CD14-positive monocyte (primary cell): ENCODE measurements around the gene JCHAIN. TPM values are rescaled to one million over a fixed set of nuclear protein-coding genes. Genes with fewer than 3 reads are reported as not detected.

Experiments
- DNase-seq, 3 donors: peaks; one replicate each; pipeline ENCODE4 v3.0.0-alpha.2; 2011 to 2022
- H2AFZ ChIP-seq: 2 replicates; pipeline ENCODE4 v1.6.0; 2012; ENCODE audit warnings: mild to moderate bottlenecking, low read depth, low read length, inconsistent platforms; ENCODE audit not compliant: insufficient read depth, poor library complexity, severe bottlenecking
- H3K27ac ChIP-seq, 2 donors: 1 replicate in 1 of 2; 2 replicates in 1 of 2; pipeline ENCODE4 v1.5.1; 2012 to 2013; ENCODE audit warnings: low read length in 2 of 2, control low read depth in 1 of 2, inconsistent platforms in 1 of 2, low read depth in 1 of 2, mild to moderate bottlenecking in 1 of 2
- H3K27me3 ChIP-seq, 2 donors: one replicate each; pipeline versions ENCODE4 v1.6.0 to v1.6.1; 2011 to 2013; ENCODE audit warnings: low read length in 2 of 2; ENCODE audit not compliant: control insufficient read depth in 2 of 2, insufficient read depth in 2 of 2
- H3K36me3 ChIP-seq, 2 donors: replicated peaks in 1 of 2; 1 replicate in 1 of 2; 2 replicates in 1 of 2; pipeline versions ENCODE4 v1.5.1 to v1.6.1; 2012 to 2013; ENCODE audit warnings: low read length in 2 of 2, control low read depth in 1 of 2, inconsistent platforms in 1 of 2, mild to moderate bottlenecking in 1 of 2; ENCODE audit not compliant: insufficient read depth in 2 of 2, control insufficient read depth in 1 of 2
- H3K4me1 ChIP-seq, 2 donors: 1 replicate in 1 of 2; 2 replicates in 1 of 2; pipeline versions ENCODE4 v1.5.1 to v1.6.1; 2012 to 2013; ENCODE audit warnings: low read length in 2 of 2, control low read depth in 1 of 2, inconsistent platforms in 1 of 2, mild to moderate bottlenecking in 1 of 2, moderate library complexity in 1 of 2; ENCODE audit not compliant: insufficient read depth in 2 of 2, control insufficient read depth in 1 of 2
- H3K4me2 ChIP-seq: replicated peaks from 2 replicates; pipeline ENCODE3; 2012; ENCODE audit warnings: low read length, moderate library complexity, mild to moderate bottlenecking; ENCODE audit not compliant: poor library complexity, severe bottlenecking; ENCODE audit errors: extremely low read depth
- H3K4me3 ChIP-seq, 3 experiments: fragments of 200-600 bp in 1 of 3; sonication (generic) in 1 of 3; replicated peaks in 1 of 3; 1 replicate in 2 of 3; 2 replicates in 1 of 3; pipeline ENCODE4 v1.5.1; 2011 to 2013; ENCODE audit warnings: low read length in 3 of 3, mild to moderate bottlenecking in 3 of 3, control low read depth in 2 of 3, low read depth in 2 of 3, inconsistent platforms in 1 of 3, moderate library complexity in 1 of 3
- H3K79me2 ChIP-seq: 2 replicates; pipeline ENCODE4 v1.6.0; 2012; ENCODE audit warnings: mild to moderate bottlenecking, control low read depth, inconsistent platforms, low read length, moderate library complexity; ENCODE audit not compliant: insufficient read depth
- H3K9ac ChIP-seq: 2 replicates; pipeline ENCODE4 v1.6.0; 2017; ENCODE audit warnings: low read length, mild to moderate bottlenecking; ENCODE audit not compliant: insufficient read depth, poor library complexity, severe bottlenecking
- H3K9me3 ChIP-seq, 2 donors: replicated peaks in 1 of 2; 1 replicate in 1 of 2; 2 replicates in 1 of 2; pipeline versions ENCODE4 v1.5.1 to v1.6.1; 2012 to 2013; ENCODE audit warnings: low read length in 2 of 2, control low read depth in 1 of 2; ENCODE audit not compliant: control insufficient read depth in 1 of 2, insufficient read depth in 1 of 2
- H4K20me1 ChIP-seq: 2 replicates; pipeline ENCODE4 v1.6.0; 2012; ENCODE audit warnings: mild to moderate bottlenecking, low read length, control low read depth, moderate library complexity; ENCODE audit not compliant: insufficient read depth
- H3K27ac Mint-ChIP-seq, 7 donors: one replicate each; pipeline ENCODE4 v1.8.0; 2020; ENCODE audit warnings: mild to moderate bottlenecking in 7 of 7, mixed read lengths in 7 of 7, moderate library complexity in 6 of 7, inconsistent platforms in 2 of 7
- H3K27me3 Mint-ChIP-seq, 3 donors: one replicate each; pipeline ENCODE4 v1.8.0; 2021 to 2022; ENCODE audit warnings: low read depth in 3 of 3, mild to moderate bottlenecking in 3 of 3, mixed read lengths in 3 of 3, moderate library complexity in 3 of 3, inconsistent platforms in 1 of 3
- H3K36me3 Mint-ChIP-seq, 2 donors: one replicate each; pipeline ENCODE4 v1.8.0; 2020; ENCODE audit warnings: mixed read lengths in 2 of 2, inconsistent platforms in 1 of 2, mild to moderate bottlenecking in 1 of 2
- H3K4me1 Mint-ChIP-seq: one replicate; pipeline ENCODE4 v1.8.0; 2020; ENCODE audit warnings: mild to moderate bottlenecking, mixed read lengths
- H3K4me3 Mint-ChIP-seq, 2 donors: one replicate each; pipeline ENCODE4 v1.8.0; 2020; ENCODE audit warnings: mild to moderate bottlenecking in 2 of 2, mixed read lengths in 2 of 2, moderate library complexity in 1 of 2
- H3K9me3 Mint-ChIP-seq, 7 donors: one replicate each; pipeline ENCODE4 v1.8.0; 2020 to 2022; ENCODE audit warnings: mixed read lengths in 7 of 7, mild to moderate bottlenecking in 6 of 7, moderate library complexity in 6 of 7, inconsistent platforms in 2 of 7
- CTCF ChIP-seq: fragments of 200-600 bp; IDR thresholded peaks from one replicate; pipeline ENCODE4 v1.8.0; 2022; ENCODE audit warnings: antibody characterized with exemption, mild to moderate bottlenecking
- WGBS: methylation state at CpG from one replicate; pipeline ENCODE4 v1.1.5; 2013; ENCODE audit warnings: missing lambda C conversion rate; ENCODE audit not compliant: insufficient coverage; 5-methylcytosine and 5-hydroxymethylcytosine counted together
- intact Hi-C, 2 donors: fragments of 100-400 bp; cut with micrococcal nuclease; formaldehyde crosslinking; loops; one replicate each; pipeline versions ENCODE4 v1.15.0 to v1.15.1; 2023
- polyA plus RNA-seq, 3 donors: library from polyadenylated mRNA; depleted of rRNA in 1 of 3; unstranded in 2 of 3; stranded (reverse) in 1 of 3; fragments of 300-500 nt in 2 of 3; fragments of >200 nt in 1 of 3; fragmentation: Illumina TruSeq in 2 of 3; gene quantifications; 1 replicate in 2 of 3; 2 replicates in 1 of 3; pipeline ENCODE4 v1.2.3, GENCODE V29; 2012 to 2021

JCHAIN gene
- polyA plus RNA-seq, 3 donors = 0.41 to 6.0 (median 1.9) TPM

DNA sequence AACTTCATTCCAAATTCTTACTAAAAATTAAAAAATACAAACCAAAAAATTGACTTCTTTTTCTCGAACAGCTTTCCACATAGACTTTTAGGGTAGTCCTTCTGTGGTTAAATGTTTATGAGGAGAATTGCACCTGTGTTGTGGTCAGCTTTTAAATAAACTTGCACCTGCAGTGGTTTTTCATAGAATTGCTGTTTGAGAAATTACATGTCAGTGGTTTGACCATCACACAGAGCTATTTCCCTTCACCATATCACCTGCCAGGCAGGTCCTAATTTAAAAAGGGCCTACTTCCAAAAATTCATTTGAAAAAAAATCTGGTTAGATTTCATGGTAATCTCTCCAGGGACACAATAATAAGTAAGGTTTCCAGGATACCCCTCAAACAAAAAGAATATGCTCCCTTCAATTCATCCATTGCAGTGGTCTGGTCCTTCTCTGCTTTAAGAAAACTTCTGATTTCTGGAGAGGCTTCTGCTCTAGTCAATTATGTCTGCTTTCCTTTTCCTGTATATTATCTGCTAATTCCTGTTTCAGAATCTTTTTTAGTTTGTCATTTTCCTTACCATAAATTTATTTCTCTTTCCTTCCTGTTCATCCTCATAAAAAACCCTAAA lies 12.2 kb upstream of the JCHAIN start:
- H3K27me3 Mint-ChIP-seq = peaks cover 0 to 2% (median 1%) of the 10 kb centered on the region in 3 donors
- intact Hi-C loops = no loop called here
- no peak overlapping the region for H3K4me3 ChIP-seq
- no peaks in the 10 kb centered on the region for H3K9me3 ChIP-seq
- H3K36me3 Mint-ChIP-seq = no peaks in the 10 kb centered on the region
- no peak for TF ChIP-seq CTCF
- no peaks in the 10 kb centered on the region for H4K20me1 ChIP-seq
- no peak overlapping the region for H3K4me2 ChIP-seq
- no peaks in the 10 kb centered on the region for H3K36me3 ChIP-seq
- peaks cover 0 to 1% (median 0%) of the 10 kb centered on the region in 7 donors for H3K9me3 Mint-ChIP-seq
- no peaks in the 10 kb centered on the region for H3K79me2 ChIP-seq
- H3K27ac Mint-ChIP-seq = no peak overlapping the region
- WGBS = no CpG with 5 or more reads among the region's 1 CpG
- H3K27ac ChIP-seq = no peak overlapping the region
- no peaks in the 10 kb centered on the region for H3K4me1 Mint-ChIP-seq
- no peak overlapping the region for H2AFZ ChIP-seq
- no peak overlapping the region for H3K9ac ChIP-seq
- no peak overlapping the region for H3K4me3 Mint-ChIP-seq
- no peak for DNase-seq
- H3K4me1 ChIP-seq = no peaks in the 10 kb centered on the region
- no peaks in the 10 kb centered on the region for H3K27me3 ChIP-seq

GRCh38 chr4:70676554-70677090 lies 10.3 kb upstream of the JCHAIN start:
- H3K9me3 Mint-ChIP-seq = peaks cover 0 to 2% (median 0%) of the 10 kb centered on the region in 7 donors
- no peak for TF ChIP-seq CTCF
- Histone ChIP-seq H3K36me3 (no peaks in the 10 kb centered on the region), H3K4me1 (no peaks in the 10 kb centered on the region), H3K27ac (no peak overlapping the region), H2AFZ (no peak overlapping the region), H3K9ac (no peak overlapping the region), H3K79me2 (no peaks in the 10 kb centered on the region), H3K9me3 (no peaks in the 10 kb centered on the region), H3K4me3 (no peak overlapping the region), H3K4me2 (no peak overlapping the region), H4K20me1 (no peaks in the 10 kb centered on the region), H3K27me3 (no peaks in the 10 kb centered on the region)
- no peaks in the 10 kb centered on the region for H3K4me1 Mint-ChIP-seq
- no peak for DNase-seq
- H3K27me3 Mint-ChIP-seq = peaks cover 0 to 1% (median 0%) of the 10 kb centered on the region in 3 donors
- no peak overlapping the region for H3K27ac Mint-ChIP-seq
- H3K36me3 Mint-ChIP-seq = no peaks in the 10 kb centered on the region
- WGBS = 83% methylated on average over 1 of the region's 6 CpGs
- H3K4me3 Mint-ChIP-seq = no peak overlapping the region
- intact Hi-C loops = no loop called here
